OCI-LY3 (cell line): ENCODE measurements around the gene MYL5.

Experiments
- EZH2phosphoT487 ChIP-seq: fragments of 200-600 bp; shearing (Covaris generic); IDR thresholded peaks from 2 replicates; pipeline ENCODE4 v1.6.1; 2018; ENCODE audit warnings: antibody characterized with exemption, mixed run types, low read depth
- TF ChIP-seq, protein P1 (sequence below): fragments of 200-600, 300-600 bp; sonication (generic); IDR thresholded peaks from 2 replicates; pipeline ENCODE4 v1.5.1; 2014; ENCODE audit warnings: antibody characterized with exemption, low read length, low read depth

DNA sequence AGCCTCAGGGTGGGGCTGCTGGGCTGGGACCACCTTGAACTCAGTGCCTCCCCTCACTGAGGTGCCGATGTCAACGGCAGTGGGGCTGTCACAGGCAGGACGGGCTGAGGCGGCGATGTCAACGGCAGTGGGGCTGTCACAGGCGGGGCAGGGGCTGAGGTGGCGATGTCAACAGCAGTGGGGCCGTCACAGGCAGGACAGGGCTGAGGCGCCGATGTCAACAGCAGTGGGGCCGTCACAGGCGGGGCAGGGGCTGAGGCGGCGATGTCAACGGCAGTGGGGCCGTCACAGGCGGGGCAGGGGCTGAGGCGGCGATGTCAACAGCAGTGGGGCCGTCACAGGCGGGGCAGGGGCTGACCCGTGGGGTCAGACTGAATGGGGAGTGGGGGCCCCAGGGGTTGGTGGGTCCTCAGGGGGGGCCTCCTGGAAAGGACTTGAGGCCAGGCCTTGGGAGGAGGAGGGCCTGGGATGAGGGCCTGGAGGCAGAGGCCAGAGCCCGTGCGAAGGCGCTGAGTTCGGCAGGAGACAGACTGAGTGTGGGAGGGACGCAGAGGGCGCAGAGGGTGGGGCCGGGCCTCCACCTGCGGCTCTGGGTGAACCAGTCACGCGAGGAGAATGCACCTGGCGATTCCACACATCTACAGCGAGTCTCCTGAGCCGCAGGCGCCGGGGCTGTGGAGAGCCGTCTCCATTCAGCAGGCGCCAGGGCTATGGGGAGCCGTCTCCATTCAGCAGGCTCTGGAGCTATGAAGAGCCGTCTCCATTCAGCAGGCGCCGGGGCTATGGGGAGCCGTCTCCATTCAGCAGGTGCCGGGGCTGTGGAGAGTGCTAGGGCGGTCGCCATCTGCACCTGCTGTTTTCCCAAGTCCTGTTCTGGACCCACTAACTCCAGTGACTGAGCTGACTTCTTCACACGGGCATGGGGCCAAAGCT, 23.1 kb upstream of the MYL5 start:
- no peak for TF ChIP-seq EZH2phosphoT487
- TF ChIP-seq, protein P1, sequence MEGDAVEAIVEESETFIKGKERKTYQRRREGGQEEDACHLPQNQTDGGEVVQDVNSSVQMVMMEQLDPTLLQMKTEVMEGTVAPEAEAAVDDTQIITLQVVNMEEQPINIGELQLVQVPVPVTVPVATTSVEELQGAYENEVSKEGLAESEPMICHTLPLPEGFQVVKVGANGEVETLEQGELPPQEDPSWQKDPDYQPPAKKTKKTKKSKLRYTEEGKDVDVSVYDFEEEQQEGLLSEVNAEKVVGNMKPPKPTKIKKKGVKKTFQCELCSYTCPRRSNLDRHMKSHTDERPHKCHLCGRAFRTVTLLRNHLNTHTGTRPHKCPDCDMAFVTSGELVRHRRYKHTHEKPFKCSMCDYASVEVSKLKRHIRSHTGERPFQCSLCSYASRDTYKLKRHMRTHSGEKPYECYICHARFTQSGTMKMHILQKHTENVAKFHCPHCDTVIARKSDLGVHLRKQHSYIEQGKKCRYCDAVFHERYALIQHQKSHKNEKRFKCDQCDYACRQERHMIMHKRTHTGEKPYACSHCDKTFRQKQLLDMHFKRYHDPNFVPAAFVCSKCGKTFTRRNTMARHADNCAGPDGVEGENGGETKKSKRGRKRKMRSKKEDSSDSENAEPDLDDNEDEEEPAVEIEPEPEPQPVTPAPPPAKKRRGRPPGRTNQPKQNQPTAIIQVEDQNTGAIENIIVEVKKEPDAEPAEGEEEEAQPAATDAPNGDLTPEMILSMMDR, result no peak
